GM18508 (cell line): Measurements from ENCODE around the gene FHIT.
"Not testable (repeated sequence)": the region's sequence is repeated elsewhere in the genome, so short reads cannot be mapped to it uniquely, and the experiment has no call there.

Source experiments
- ATAC-seq: cut with Tn5 transposase; IDR thresholded peaks from one replicate; pipeline ENCODE4 v1.9.1; 2021; ENCODE audit warnings: moderate number of reproducible peaks; ENCODE audit not compliant: insufficient read depth, unreplicated experiment

FHIT gene

GRCh38 chr3:60674870-60675269 lies 576.4 kb downstream of the FHIT start:
- ATAC-seq, result no peak

GRCh38 chr3:60673123-60673522 lies 578.1 kb downstream of the FHIT start:
- ATAC-seq, result no peak

GRCh38 chr3:60672337-60672736 lies 578.9 kb downstream of the FHIT start:
- not testable (repeated sequence) for ATAC-seq

- ATAC-seq, result no peak
Measured at GRCh38 chr3:60669636-60670035, 581.6 kb downstream of the FHIT start.

GRCh38 chr3:60660026-60660425 lies 591.2 kb downstream of the FHIT start:
- no peak for ATAC-seq

- no peak for ATAC-seq
Measured at GRCh38 chr3:60659098-60659497, 592.2 kb downstream of the FHIT start.

- peak; percentile 74 for ATAC-seq
Measured at GRCh38 chr3:60657972-60658371, 593.3 kb downstream of the FHIT start.

- no peak for ATAC-seq
Measured at GRCh38 chr3:60652829-60653228, 598.4 kb downstream of the FHIT start.

- no peak for ATAC-seq
Measured at GRCh38 chr3:60651799-60652198, 599.5 kb downstream of the FHIT start.

GRCh38 chr3:60650171-60650570 lies 601.1 kb downstream of the FHIT start:
- ATAC-seq, result no peak

GRCh38 chr3:60645801-60646200 lies 605.5 kb downstream of the FHIT start:
- no peak for ATAC-seq

- ATAC-seq, result no peak
Measured at GRCh38 chr3:60643831-60644230, 607.4 kb downstream of the FHIT start.

GRCh38 chr3:60641354-60641753 lies 609.9 kb downstream of the FHIT start:
- no peak for ATAC-seq

- ATAC-seq, result no peak
Measured at GRCh38 chr3:60636846-60637245, 614.4 kb downstream of the FHIT start.

- no peak for ATAC-seq
Measured at GRCh38 chr3:60633644-60634043, 617.6 kb downstream of the FHIT start.

- no peak for ATAC-seq
Measured at GRCh38 chr3:60631509-60631908, 619.7 kb downstream of the FHIT start.

GRCh38 chr3:60630953-60631352 lies 620.3 kb downstream of the FHIT start:
- no peak for ATAC-seq

GRCh38 chr3:60629816-60630215 lies 621.4 kb downstream of the FHIT start:
- no peak for ATAC-seq

GRCh38 chr3:60622349-60622748 lies 628.9 kb downstream of the FHIT start:
- ATAC-seq, result no peak

- no peak for ATAC-seq
Measured at GRCh38 chr3:60617188-60617587, 634.1 kb downstream of the FHIT start.

GRCh38 chr3:60613769-60614303 lies 637.4 kb downstream of the FHIT start:
- ATAC-seq, result no peak

- ATAC-seq, result no peak
Measured at GRCh38 chr3:60610441-60611112, 640.7 kb downstream of the FHIT start.
